Mesothelial cell of epicardium (in vitro differentiated cells): ENCODE results near the gene HSPA6. TPM values are rescaled to one million over a fixed set of nuclear protein-coding genes. Genes with fewer than 3 reads are reported as not detected.

Source experiments
- DNase-seq, 2 experiments: peaks; one replicate each; pipeline ENCODE4 v3.0.0; 2021; ENCODE audit warnings: low spot score in 2 of 2; ENCODE audit not compliant: unreplicated experiment in 2 of 2
- H3K27ac Mint-ChIP-seq: 2 replicates; pipeline ENCODE4 v1.8.0; 2021; ENCODE audit warnings: mixed read lengths
- H3K27me3 Mint-ChIP-seq: 2 replicates; pipeline ENCODE4 v1.8.0; 2021; ENCODE audit warnings: low read depth, mixed read lengths
- H3K36me3 Mint-ChIP-seq: 2 replicates; pipeline ENCODE4 v1.8.0; 2021; ENCODE audit warnings: mixed read lengths
- H3K4me1 Mint-ChIP-seq: 2 replicates; pipeline ENCODE4 v1.8.0; 2021; ENCODE audit warnings: mixed read lengths
- H3K4me3 Mint-ChIP-seq: 2 replicates; pipeline ENCODE4 v1.8.0; 2021; ENCODE audit warnings: mild to moderate bottlenecking, moderate library complexity, mixed read lengths
- H3K9me3 Mint-ChIP-seq: 2 replicates; pipeline ENCODE4 v1.8.0; 2021; ENCODE audit warnings: mixed read lengths
- total RNA-seq: library from RNA; stranded (reverse); gene quantifications from 3 replicates; pipeline ENCODE4 v1.2.1, GENCODE V29; 2021
- TF ChIP-seq, protein P1 (sequence below): fragments of 200-600 bp; sonication (generic); IDR thresholded peaks from one replicate; pipeline ENCODE4 v1.5.0; 2021; ENCODE audit warnings: antibody characterized with exemption; ENCODE audit not compliant: unreplicated experiment

HSPA6 gene
- total RNA-seq, 1 donor from 2014 or later, result 0.13 TPM

DNA sequence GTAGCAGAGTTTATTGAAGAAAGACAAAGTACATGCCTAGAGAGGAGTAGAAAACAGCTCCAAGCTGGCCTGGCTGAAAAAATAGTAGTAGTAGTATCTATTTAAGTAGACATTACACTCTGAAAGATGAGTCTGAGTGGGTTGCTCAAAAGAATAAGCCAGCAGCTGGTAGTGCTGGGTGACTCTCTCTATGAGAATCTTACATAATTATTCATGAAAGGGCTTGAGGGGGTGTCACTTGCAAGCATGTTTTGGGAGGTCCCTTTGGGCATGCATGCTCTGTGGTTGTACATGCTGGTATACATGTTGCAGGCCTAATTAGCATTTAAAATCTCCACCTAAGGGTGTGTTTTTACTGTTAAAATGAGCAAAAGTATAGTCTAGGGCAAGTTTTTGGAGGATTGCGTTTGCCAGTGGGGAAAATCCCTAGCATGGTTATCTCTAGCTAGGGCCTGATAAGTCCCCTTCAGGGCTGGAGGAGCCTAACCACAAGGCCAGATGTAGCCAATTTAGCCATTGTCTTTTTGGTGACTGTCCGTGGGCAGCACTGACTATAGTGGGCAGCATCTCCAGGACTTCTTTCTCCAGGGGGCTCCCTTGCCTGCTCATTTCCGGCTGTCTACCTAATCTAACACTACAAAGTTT, 30.1 kb upstream of the HSPA6 start:
- H3K36me3 Mint-ChIP-seq, result no peaks in the 10 kb centered on the region
- no peak for DNase-seq
- TF ChIP-seq, protein P1, sequence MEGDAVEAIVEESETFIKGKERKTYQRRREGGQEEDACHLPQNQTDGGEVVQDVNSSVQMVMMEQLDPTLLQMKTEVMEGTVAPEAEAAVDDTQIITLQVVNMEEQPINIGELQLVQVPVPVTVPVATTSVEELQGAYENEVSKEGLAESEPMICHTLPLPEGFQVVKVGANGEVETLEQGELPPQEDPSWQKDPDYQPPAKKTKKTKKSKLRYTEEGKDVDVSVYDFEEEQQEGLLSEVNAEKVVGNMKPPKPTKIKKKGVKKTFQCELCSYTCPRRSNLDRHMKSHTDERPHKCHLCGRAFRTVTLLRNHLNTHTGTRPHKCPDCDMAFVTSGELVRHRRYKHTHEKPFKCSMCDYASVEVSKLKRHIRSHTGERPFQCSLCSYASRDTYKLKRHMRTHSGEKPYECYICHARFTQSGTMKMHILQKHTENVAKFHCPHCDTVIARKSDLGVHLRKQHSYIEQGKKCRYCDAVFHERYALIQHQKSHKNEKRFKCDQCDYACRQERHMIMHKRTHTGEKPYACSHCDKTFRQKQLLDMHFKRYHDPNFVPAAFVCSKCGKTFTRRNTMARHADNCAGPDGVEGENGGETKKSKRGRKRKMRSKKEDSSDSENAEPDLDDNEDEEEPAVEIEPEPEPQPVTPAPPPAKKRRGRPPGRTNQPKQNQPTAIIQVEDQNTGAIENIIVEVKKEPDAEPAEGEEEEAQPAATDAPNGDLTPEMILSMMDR, result no peak

DNA sequence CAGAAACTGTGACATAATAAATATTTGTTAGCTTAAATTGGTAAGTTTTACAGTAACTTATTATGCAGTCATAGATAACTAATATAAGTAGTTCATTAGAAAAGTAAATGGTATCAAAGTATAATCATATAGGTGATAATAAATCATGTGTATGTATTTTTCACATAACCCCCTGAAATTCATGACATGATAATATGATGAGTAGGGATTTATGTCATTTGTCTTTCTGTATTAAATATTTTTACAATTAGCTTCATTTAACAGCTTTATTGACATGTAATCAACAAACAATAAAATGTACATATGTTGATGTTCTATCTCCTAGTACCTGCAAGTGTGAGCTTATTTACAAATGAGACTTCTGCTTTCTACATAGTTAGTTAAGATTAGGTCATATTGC, 28.9 kb upstream of the HSPA6 start:
- no peak for DNase-seq
- TF ChIP-seq, protein P1, result no peak
- peaks cover 92% of the 10 kb centered on the region for H3K27me3 Mint-ChIP-seq
- H3K9me3 Mint-ChIP-seq, result no peaks in the 10 kb centered on the region
- H3K4me3 Mint-ChIP-seq, result no peak overlapping the region
- H3K36me3 Mint-ChIP-seq, result no peaks in the 10 kb centered on the region
- H3K4me1 Mint-ChIP-seq, result no peaks in the 10 kb centered on the region
- H3K27ac Mint-ChIP-seq, result no peak overlapping the region

More for the DNA sequence above, 30.1 kb upstream of the HSPA6 start:
- H3K27ac Mint-ChIP-seq, result no peak overlapping the region
- H3K4me3 Mint-ChIP-seq, result no peak overlapping the region
- H3K9me3 Mint-ChIP-seq, result no peaks in the 10 kb centered on the region
- peaks cover 92% of the 10 kb centered on the region for H3K27me3 Mint-ChIP-seq
- H3K4me1 Mint-ChIP-seq, result no peaks in the 10 kb centered on the region

DNA sequence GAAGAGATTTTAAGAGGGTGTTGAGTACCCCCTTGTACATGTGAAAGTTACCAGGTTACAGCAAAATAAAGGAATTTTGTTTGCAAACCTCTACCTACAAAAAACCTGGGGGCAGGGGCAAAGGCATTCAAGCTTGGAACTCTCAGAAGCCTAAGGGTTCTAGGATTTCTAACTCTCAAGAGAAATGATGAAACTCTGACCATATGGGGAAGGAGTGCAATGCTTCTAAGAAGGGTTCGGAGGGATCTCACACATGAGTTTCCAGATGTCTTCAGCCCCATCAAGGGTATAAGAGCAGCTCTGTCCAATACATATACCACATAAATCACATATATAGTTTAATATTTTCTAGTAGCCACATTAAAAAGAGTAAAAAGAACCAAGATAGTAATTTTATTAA, 26.4 kb upstream of the HSPA6 start:
- Mint-ChIP-seq H3K4me3 (no peak overlapping the region), H3K27me3 (peaks cover 91% of the 10 kb centered on the region), H3K9me3 (no peaks in the 10 kb centered on the region), H3K27ac (no peak overlapping the region), H3K36me3 (no peaks in the 10 kb centered on the region), H3K4me1 (no peaks in the 10 kb centered on the region)
- TF ChIP-seq, protein P1, result no peak
- no peak for DNase-seq

DNA sequence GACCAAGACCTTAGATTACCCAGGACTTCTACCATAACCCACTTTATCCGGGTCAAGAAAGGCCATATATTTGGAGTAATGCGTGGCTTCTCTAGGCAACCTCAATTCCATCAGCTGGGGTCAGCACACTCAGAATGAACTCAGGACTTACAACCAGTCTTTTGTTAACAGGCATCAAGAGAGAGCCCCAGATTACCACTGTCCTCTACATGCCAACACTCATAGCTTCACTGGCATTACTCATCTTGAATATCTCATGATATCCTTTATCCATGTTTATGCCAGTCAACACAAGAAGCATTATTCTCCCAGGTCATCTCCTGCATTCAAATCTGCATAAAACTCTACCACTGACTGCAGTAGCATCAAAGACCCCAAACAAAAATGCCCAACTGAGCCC, 25.7 kb upstream of the HSPA6 start:
- Mint-ChIP-seq H3K4me3 (no peak overlapping the region), H3K27ac (no peak overlapping the region), H3K27me3 (peaks cover 91% of the 10 kb centered on the region), H3K4me1 (no peaks in the 10 kb centered on the region), H3K36me3 (no peaks in the 10 kb centered on the region), H3K9me3 (no peaks in the 10 kb centered on the region)
- no peak for DNase-seq
- TF ChIP-seq, protein P1, result no peak

DNA sequence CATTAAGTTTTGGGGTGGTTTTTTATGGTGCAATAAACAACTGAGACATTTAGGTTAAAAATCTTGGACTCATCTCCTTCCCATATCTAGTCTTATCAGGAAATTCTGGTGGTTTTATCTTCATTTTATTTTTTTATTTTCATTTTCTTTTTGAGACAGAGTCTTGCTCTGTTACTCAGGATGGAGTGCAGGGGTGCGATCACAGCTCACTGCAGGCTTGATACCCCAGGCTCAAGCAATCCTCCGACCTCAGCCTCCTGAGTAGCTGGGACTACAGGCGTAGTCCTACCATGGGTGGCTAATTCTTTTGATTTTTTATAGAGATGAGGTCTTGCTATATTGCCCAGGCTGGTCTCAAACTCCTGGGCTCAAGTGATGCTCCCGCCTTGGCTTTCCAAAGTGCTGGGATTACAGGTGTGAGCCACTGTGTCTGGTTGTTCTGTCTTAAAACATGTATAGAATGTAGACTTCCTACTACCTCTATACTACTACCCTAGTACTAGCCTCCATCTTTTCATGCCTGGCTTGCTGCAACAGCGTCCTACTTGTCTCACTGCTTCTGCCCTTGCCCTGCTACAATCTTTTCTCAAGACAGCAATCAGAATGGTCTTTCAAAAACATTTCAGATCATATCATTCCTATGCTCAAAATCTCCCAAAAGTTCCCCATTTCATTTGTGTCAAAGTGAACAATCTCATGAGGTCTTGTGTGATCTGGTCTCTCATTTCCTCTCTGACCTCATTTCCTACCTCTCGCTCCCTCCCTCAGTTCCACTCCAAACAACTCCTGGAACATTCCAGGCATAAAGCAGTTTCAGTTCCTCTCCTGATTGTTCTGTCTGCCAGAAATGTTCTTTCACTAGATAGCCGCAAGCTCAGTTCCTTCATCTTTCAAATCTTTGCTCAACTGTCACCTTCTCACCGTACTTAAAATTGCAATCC, 25.0 kb upstream of the HSPA6 start:
- no peak for DNase-seq
- Mint-ChIP-seq H3K27me3 (peaks cover 88% of the 10 kb centered on the region), H3K36me3 (no peaks in the 10 kb centered on the region), H3K9me3 (no peaks in the 10 kb centered on the region), H3K27ac (no peak overlapping the region), H3K4me1 (no peaks in the 10 kb centered on the region), H3K4me3 (no peak overlapping the region)
- TF ChIP-seq, protein P1, result no peak
